ENCODE data around the gene KMT2B. TPM values are rescaled to one million over a fixed set of nuclear protein-coding genes. Genes with fewer than 3 reads are reported as not detected.

The KMT2B gene
- total and polyA plus RNA-seq, 2 experiments from 2014 or later = 15.8 to 49.8 TPM

DNA sequence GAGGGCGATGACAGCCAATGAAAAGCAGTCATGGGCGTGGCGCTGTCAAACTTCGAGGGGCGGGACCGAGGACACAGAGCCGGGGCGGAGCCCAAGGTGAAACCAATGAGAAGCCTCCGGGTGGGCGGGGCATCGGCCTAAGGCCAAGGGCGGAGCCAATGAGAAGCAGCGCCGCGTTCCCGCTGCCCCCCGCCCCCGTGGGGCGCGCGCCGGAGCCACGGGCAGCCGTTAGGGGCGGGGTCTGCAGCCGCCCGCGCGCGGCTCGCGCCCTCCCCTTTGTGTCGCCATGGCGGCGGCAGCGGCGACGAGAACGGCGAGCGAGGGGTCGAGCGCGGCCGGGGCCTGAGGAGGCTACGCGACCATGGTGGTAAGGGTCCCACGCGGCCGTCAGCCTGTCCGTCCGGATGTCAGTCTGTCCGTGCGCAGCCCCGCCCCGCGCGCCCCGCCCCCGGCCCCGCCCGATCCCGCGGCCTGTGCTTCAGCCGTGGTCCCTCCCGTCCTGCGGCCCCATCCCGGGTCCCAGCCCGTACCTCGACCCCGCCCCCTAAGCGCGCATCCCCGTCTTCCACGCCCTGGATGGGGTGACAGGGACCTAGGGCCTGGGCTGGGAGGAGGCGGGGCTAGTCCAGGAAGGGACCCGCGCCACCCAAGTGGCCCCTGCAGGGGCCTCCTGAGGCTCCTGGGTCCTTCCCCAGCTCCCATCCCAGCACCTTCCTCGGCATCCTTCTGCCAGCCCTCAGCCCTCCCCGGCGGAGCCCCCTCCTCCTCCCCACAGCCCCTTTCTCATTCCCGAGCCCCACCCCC is 57.7 kb downstream of the KMT2B start, which contains the start of gene ARHGAP33:
Gene ARHGAP33, plus strand, starts transcription at position 267 of the 804 bp plus-strand sequence. Its CDS starts 95 bp downstream, at position 362.
- H3K27me3 Mint-ChIP-seq (ENCODE audit: insufficient read depth, low read depth, poor library complexity) = peaks cover 21% of the 10 kb centered on the region
- TF ChIP-seq ZNF331 (CRISPR knock-in tag; IDR thresholded peaks at IDR 0.05; ENCODE audit: low read depth) (no peak), ZNF114 (CRISPR knock-in tag; IDR thresholded peaks at IDR 0.05) (no peak), EZH2 (IDR thresholded peaks at IDR 0.05; ENCODE audit: low read depth, unreplicated experiment) (no peak), POLR2AphosphoS5 (IDR thresholded peaks at IDR 0.05; ENCODE audit: low read depth) (no peak; the same call in 1 of the 2 replicates)
- TF ChIP-seq, protein P1, sequence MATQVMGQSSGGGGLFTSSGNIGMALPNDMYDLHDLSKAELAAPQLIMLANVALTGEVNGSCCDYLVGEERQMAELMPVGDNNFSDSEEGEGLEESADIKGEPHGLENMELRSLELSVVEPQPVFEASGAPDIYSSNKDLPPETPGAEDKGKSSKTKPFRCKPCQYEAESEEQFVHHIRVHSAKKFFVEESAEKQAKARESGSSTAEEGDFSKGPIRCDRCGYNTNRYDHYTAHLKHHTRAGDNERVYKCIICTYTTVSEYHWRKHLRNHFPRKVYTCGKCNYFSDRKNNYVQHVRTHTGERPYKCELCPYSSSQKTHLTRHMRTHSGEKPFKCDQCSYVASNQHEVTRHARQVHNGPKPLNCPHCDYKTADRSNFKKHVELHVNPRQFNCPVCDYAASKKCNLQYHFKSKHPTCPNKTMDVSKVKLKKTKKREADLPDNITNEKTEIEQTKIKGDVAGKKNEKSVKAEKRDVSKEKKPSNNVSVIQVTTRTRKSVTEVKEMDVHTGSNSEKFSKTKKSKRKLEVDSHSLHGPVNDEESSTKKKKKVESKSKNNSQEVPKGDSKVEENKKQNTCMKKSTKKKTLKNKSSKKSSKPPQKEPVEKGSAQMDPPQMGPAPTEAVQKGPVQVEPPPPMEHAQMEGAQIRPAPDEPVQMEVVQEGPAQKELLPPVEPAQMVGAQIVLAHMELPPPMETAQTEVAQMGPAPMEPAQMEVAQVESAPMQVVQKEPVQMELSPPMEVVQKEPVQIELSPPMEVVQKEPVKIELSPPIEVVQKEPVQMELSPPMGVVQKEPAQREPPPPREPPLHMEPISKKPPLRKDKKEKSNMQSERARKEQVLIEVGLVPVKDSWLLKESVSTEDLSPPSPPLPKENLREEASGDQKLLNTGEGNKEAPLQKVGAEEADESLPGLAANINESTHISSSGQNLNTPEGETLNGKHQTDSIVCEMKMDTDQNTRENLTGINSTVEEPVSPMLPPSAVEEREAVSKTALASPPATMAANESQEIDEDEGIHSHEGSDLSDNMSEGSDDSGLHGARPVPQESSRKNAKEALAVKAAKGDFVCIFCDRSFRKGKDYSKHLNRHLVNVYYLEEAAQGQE (IDR thresholded peaks at IDR 0.05; ENCODE audit: unreplicated experiment) = no peak
- no peaks in the 10 kb centered on the region; the same call in 2 of the 3 replicates for H3K36me3 Mint-ChIP-seq (ENCODE audit: low read depth)
- DNase-seq (ENCODE audit: low spot score) = peak; percentile 100
- no peaks in the 10 kb centered on the region; the same call in 1 of the 2 replicates for H4K20me1 ChIP-seq (replicated peaks; ENCODE audit: insufficient read depth)
- no peaks in the 10 kb centered on the region for H3K79me2 ChIP-seq (replicated peaks; ENCODE audit: insufficient read depth)
- no peak within 1 kb of the TSS; the same call in 1 of the 2 replicates for H3K27ac Mint-ChIP-seq
- H3K27me3 ChIP-seq (ENCODE audit: insufficient read depth) = peaks cover 16% of the 10 kb centered on the region
- H3K9me2 ChIP-seq (ENCODE audit: insufficient read depth) = no peaks in the 10 kb centered on the region
- no peak within 1 kb of the TSS; the same call in 1 of the 2 replicates for H2AFZ ChIP-seq
- H3K4me1 Mint-ChIP-seq = peaks cover 32% of the 10 kb centered on the region
- H3K4me3 ChIP-seq = peak within 1 kb of the TSS; percentile 65
- H3K9me3 Mint-ChIP-seq = no peaks in the 10 kb centered on the region; the same call in 2 of the 3 replicates
- peaks cover 7% of the 10 kb centered on the region; the same call in 1 of the 2 replicates for H3F3A ChIP-seq (replicated peaks; ENCODE audit: low read depth)
- peak within 1 kb of the TSS; percentile 89 for H3K4me2 ChIP-seq
- no peaks in the 10 kb centered on the region for H3K36me3 ChIP-seq (ENCODE audit: insufficient read depth)
- ATAC-seq = peak; percentile 78
- H3K27ac ChIP-seq (ENCODE audit: low read depth) = no peak within 1 kb of the TSS
- peak within 1 kb of the TSS; percentile 76 for H3K4me3 Mint-ChIP-seq
- peaks cover 22% of the 10 kb centered on the region for H3K4me1 ChIP-seq (ENCODE audit: insufficient read depth)

DNA sequence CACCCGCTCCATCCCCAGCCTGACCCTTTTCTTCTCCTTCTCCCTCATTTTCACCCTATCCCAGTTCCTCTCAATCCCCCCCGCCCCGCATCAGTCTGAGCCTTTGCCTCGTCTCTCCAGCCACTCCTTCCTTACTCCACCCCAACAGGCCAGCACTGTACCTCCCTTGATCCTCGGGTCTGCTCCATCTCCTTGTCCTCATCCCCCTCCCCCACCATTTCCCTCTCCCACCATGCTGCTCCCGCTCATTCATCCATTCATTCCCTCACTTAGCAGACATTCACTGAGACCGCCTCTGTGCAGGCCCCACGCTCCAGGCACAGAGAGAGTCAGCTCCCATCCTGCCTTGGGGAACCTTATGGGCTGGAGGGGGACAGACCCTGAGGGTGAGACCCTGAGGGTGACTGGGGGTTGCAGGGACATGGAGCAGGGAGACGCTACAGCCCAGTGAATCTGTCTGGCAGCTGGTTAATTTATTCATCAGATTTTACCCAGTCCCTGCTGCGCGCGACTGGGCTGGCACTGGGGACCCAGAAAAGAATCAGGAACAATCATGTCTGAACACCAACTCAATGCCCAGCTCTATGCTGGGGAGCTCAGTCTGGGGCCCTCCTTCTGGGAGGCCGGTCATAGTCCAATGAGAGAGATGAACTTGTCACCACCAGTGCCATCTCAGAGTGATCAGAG is 58.4 kb downstream of the KMT2B start:
- H3K36me3 ChIP-seq (ENCODE audit: insufficient read depth) = no peaks in the 10 kb centered on the region
- peaks cover 23% of the 10 kb centered on the region for H3K4me1 ChIP-seq (ENCODE audit: insufficient read depth)
- no peaks in the 10 kb centered on the region for H3K36me3 Mint-ChIP-seq (ENCODE audit: low read depth)
- H3K9me2 ChIP-seq (ENCODE audit: insufficient read depth) = no peaks in the 10 kb centered on the region
- peak; percentile 62 for DNase-seq (ENCODE audit: low spot score)
- H3K27me3 Mint-ChIP-seq (ENCODE audit: insufficient read depth, low read depth, poor library complexity) = peaks cover 23% of the 10 kb centered on the region
- H3K4me3 Mint-ChIP-seq = peak overlapping the region; percentile 76
- H3K27me3 ChIP-seq (ENCODE audit: insufficient read depth) = peaks cover 16% of the 10 kb centered on the region
- H2AFZ ChIP-seq = no peak overlapping the region; the same call in 1 of the 2 replicates
- no peak overlapping the region; the same call in 1 of the 2 replicates for H3K27ac Mint-ChIP-seq
- peak overlapping the region; percentile 65 for H3K4me3 ChIP-seq
- no peak overlapping the region for H3K27ac ChIP-seq (ENCODE audit: low read depth)
- H3K79me2 ChIP-seq (replicated peaks; ENCODE audit: insufficient read depth) = no peaks in the 10 kb centered on the region
- peak overlapping the region; percentile 89 for H3K4me2 ChIP-seq
- ATAC-seq = peak; percentile 3; the same call in 1 of the 3 replicates
- H3K4me1 Mint-ChIP-seq = peaks cover 34% of the 10 kb centered on the region
- no peaks in the 10 kb centered on the region for H4K20me1 ChIP-seq (replicated peaks; ENCODE audit: insufficient read depth)
- no peaks in the 10 kb centered on the region; the same call in 2 of the 3 replicates for H3K9me3 Mint-ChIP-seq
- H3F3A ChIP-seq (replicated peaks; ENCODE audit: low read depth) = peaks cover 7% of the 10 kb centered on the region; the same call in 1 of the 2 replicates
- TF ChIP-seq, protein P2, sequence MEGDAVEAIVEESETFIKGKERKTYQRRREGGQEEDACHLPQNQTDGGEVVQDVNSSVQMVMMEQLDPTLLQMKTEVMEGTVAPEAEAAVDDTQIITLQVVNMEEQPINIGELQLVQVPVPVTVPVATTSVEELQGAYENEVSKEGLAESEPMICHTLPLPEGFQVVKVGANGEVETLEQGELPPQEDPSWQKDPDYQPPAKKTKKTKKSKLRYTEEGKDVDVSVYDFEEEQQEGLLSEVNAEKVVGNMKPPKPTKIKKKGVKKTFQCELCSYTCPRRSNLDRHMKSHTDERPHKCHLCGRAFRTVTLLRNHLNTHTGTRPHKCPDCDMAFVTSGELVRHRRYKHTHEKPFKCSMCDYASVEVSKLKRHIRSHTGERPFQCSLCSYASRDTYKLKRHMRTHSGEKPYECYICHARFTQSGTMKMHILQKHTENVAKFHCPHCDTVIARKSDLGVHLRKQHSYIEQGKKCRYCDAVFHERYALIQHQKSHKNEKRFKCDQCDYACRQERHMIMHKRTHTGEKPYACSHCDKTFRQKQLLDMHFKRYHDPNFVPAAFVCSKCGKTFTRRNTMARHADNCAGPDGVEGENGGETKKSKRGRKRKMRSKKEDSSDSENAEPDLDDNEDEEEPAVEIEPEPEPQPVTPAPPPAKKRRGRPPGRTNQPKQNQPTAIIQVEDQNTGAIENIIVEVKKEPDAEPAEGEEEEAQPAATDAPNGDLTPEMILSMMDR (conservative IDR thresholded peaks at IDR 0.05; ENCODE audit: low read depth in 2 of 2) = no peak
- TF ChIP-seq, protein P1 (IDR thresholded peaks at IDR 0.05; ENCODE audit: unreplicated experiment) = no peak
- TF ChIP-seq, protein P3, sequence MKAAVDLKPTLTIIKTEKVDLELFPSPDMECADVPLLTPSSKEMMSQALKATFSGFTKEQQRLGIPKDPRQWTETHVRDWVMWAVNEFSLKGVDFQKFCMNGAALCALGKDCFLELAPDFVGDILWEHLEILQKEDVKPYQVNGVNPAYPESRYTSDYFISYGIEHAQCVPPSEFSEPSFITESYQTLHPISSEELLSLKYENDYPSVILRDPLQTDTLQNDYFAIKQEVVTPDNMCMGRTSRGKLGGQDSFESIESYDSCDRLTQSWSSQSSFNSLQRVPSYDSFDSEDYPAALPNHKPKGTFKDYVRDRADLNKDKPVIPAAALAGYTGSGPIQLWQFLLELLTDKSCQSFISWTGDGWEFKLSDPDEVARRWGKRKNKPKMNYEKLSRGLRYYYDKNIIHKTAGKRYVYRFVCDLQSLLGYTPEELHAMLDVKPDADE (IDR thresholded peaks at IDR 0.05) = no peak
- TF ChIP-seq EZH2 (IDR thresholded peaks at IDR 0.05; ENCODE audit: low read depth, unreplicated experiment) (no peak), STAT1 (IDR thresholded peaks at IDR 0.05; ENCODE audit: unreplicated experiment) (no peak), CREB1 (CRISPR knock-in tag; IDR thresholded peaks at IDR 0.05; ENCODE audit: low read depth) (no peak), JUNB (IDR thresholded peaks at IDR 0.05; ENCODE audit: unreplicated experiment) (no peak), EZH2phosphoT487 (IDR thresholded peaks at IDR 0.05; ENCODE audit: unreplicated experiment) (no peak), POLR2AphosphoS5 (IDR thresholded peaks at IDR 0.05; ENCODE audit: low read depth) (no peak)
